Endodermal cell (in vitro differentiated cells): ENCODE results near the gene CCDC28B. TPM values are rescaled to one million over a fixed set of nuclear protein-coding genes. Genes with fewer than 3 reads are reported as not detected.

Experiments
- DNase-seq: peaks from one replicate; pipeline ENCODE4 v3.0.0-alpha.2; 2017
- H3K27ac ChIP-seq: 2 replicates; pipeline ENCODE4 v1.5.1; 2013; ENCODE audit warnings: mild to moderate bottlenecking, low read depth, low read length, moderate library complexity
- H3K27me3 ChIP-seq: 2 replicates; pipeline ENCODE4 v1.6.1; 2013; ENCODE audit warnings: mild to moderate bottlenecking, low read length, moderate library complexity; ENCODE audit not compliant: insufficient read depth, control insufficient read depth, poor library complexity, severe bottlenecking
- H3K36me3 ChIP-seq: 2 replicates; pipeline ENCODE4 v1.7.0; 2013; ENCODE audit warnings: mild to moderate bottlenecking, low read length, moderate library complexity; ENCODE audit not compliant: control insufficient read depth, insufficient read depth
- H3K4me1 ChIP-seq: one replicate; pipeline ENCODE4 v1.7.0; 2013; ENCODE audit warnings: low read length; ENCODE audit not compliant: control insufficient read depth, insufficient read depth
- H3K4me3 ChIP-seq: 2 replicates; pipeline ENCODE4 v1.5.1; 2013; ENCODE audit warnings: mild to moderate bottlenecking, low read length, moderate library complexity
- H3K9ac ChIP-seq: 2 replicates; pipeline ENCODE4 v1.6.1; 2013; ENCODE audit warnings: mild to moderate bottlenecking, low read length, moderate library complexity; ENCODE audit not compliant: poor library complexity, severe bottlenecking; ENCODE audit errors: extremely low read depth
- H3K9me3 ChIP-seq: 2 replicates; pipeline ENCODE4 v1.6.1; 2013; ENCODE audit warnings: mild to moderate bottlenecking, low read length, moderate library complexity; ENCODE audit not compliant: control insufficient read depth
- H3K27ac Mint-ChIP-seq: 2 replicates; pipeline ENCODE4 v1.8.0; 2020; ENCODE audit warnings: mixed read lengths
- H3K27me3 Mint-ChIP-seq: 2 replicates; pipeline ENCODE4 v1.8.0; 2021; ENCODE audit warnings: mild to moderate bottlenecking, mixed read lengths; ENCODE audit not compliant: insufficient read depth
- H3K36me3 Mint-ChIP-seq: 2 replicates; pipeline ENCODE4 v1.8.0; 2020; ENCODE audit warnings: low read depth, mixed read lengths
- H3K4me1 Mint-ChIP-seq: 2 replicates; pipeline ENCODE4 v1.8.0; 2020; ENCODE audit warnings: mixed read lengths
- H3K4me3 Mint-ChIP-seq: 2 replicates; pipeline ENCODE4 v1.8.0; 2020; ENCODE audit warnings: mild to moderate bottlenecking, moderate library complexity, mixed read lengths
- H3K9me3 Mint-ChIP-seq: 2 replicates; pipeline ENCODE4 v1.8.0; 2020; ENCODE audit warnings: mild to moderate bottlenecking, mixed read lengths
- WGBS, 2 experiments: methylation state at CpG; one replicate each; pipeline versions ENCODE4 v1.1.5 to v1.1.7; 2013; ENCODE audit warnings: missing lambda C conversion rate in 2 of 2, mixed read lengths in 1 of 2; ENCODE audit not compliant: insufficient coverage in 1 of 2, insufficient read length in 1 of 2; 5-methylcytosine and 5-hydroxymethylcytosine counted together
- total RNA-seq, 2 donors: library from RNA; stranded (reverse); fragmentation: NEBNext Ultra II Directional in 1 of 2; extraction: Animal tissue kit (Norgen Biotek cat#: 25700) in 1 of 2; gene quantifications; 2 replicates in 1 of 2; 3 replicates in 1 of 2; pipeline ENCODE4 v1.2.1, GENCODE V29; 2021
- TF ChIP-seq, protein P1 (sequence below): fragments of 200-600 bp; sonication (generic); conservative IDR thresholded peaks from 2 replicates; pipeline ENCODE4 v1.5.0; 2021; ENCODE audit warnings: antibody characterized with exemption, mild to moderate bottlenecking

The CCDC28B gene
- total RNA-seq, 2 donors from 2014 or later, result 9.2 to 11.1 TPM

DNA sequence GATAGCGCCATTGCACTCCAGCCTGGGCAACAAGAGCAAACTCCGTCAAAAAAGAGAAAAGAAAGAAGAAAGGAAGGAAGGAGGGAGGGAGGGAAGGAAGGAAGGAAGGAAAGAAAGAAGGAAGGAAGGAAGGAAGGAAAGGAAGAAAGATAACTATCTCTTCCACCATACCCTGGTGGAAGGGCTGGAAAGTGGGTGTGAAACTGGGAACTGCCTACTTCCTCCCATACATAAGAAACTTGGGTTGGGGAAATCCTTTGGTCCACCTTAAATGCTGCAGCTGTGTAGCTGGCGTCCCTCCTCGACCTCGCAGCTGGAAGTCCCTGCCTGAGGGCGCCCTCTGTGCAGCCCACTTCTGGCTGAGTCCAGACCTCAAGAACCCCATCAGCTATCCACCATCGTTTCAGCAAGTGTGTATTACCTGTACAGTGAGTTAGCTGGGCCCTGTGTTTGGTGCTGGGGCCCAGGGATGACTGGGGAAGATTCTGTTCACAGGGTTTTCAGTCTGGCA, 42.0 kb downstream of the CCDC28B start:
- DNase-seq, result peak; percentile 60
- WGBS, 2 experiments, result 61 to 63% methylated on average over 6 to 7 of the region's 7 CpGs
- no peaks in the 10 kb centered on the region for H3K36me3 Mint-ChIP-seq

DNA sequence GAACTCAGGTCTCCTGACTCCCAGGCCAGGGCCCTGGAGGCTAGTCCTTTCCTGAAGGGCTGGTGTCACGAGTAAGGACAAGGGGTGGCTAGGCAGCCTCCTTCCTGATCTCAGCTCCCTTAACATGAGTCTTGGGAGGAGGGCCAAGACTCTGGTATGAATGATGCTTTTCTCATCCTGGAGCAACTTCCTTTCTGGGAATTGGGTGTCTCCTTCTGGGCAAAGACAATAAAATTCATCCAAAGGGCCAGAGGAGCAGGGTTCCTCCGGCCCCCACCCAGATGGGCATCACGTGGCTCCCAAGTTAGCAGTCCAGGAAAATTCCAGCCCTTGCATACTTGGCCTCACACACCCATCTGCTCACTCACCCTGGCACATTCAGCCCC, 46.5 kb downstream of the CCDC28B start, which contains the start of gene FAM167B:
FAM167B (plus strand) TSS at position 335 of the 386 bp plus-strand sequence. CDS start 200 bp downstream, outside the sequence.
- H3K27ac Mint-ChIP-seq, result no peak within 1 kb of the TSS
- peaks cover 8% of the 10 kb centered on the region for H3K27me3 Mint-ChIP-seq
- H3K9me3 ChIP-seq, result no peaks in the 10 kb centered on the region
- no peaks in the 10 kb centered on the region for H3K9me3 Mint-ChIP-seq
- no peaks in the 10 kb centered on the region for H3K4me1 ChIP-seq
- no peaks in the 10 kb centered on the region for H3K27me3 ChIP-seq
- no peak for DNase-seq
- no peak within 1 kb of the TSS for H3K27ac ChIP-seq
- H3K4me3 ChIP-seq, result no peak within 1 kb of the TSS
- TF ChIP-seq, protein P1, sequence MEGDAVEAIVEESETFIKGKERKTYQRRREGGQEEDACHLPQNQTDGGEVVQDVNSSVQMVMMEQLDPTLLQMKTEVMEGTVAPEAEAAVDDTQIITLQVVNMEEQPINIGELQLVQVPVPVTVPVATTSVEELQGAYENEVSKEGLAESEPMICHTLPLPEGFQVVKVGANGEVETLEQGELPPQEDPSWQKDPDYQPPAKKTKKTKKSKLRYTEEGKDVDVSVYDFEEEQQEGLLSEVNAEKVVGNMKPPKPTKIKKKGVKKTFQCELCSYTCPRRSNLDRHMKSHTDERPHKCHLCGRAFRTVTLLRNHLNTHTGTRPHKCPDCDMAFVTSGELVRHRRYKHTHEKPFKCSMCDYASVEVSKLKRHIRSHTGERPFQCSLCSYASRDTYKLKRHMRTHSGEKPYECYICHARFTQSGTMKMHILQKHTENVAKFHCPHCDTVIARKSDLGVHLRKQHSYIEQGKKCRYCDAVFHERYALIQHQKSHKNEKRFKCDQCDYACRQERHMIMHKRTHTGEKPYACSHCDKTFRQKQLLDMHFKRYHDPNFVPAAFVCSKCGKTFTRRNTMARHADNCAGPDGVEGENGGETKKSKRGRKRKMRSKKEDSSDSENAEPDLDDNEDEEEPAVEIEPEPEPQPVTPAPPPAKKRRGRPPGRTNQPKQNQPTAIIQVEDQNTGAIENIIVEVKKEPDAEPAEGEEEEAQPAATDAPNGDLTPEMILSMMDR, result no peak
- WGBS, 2 experiments, result 90% methylated on average over 3 of the region's 3 CpGs; no CpG with 5 or more reads in 1 of the 2 experiments
- H3K36me3 ChIP-seq, result no peaks in the 10 kb centered on the region
- H3K4me1 Mint-ChIP-seq, result peaks cover 7% of the 10 kb centered on the region
- no peak within 1 kb of the TSS for H3K4me3 Mint-ChIP-seq
- H3K9ac ChIP-seq, result no peak within 1 kb of the TSS
- H3K36me3 Mint-ChIP-seq, result no peaks in the 10 kb centered on the region

More for the DNA sequence above, 42.0 kb downstream of the CCDC28B start:
- Histone ChIP-seq H3K36me3 (no peaks in the 10 kb centered on the region), H3K4me1 (no peaks in the 10 kb centered on the region), H3K27ac (no peak overlapping the region), H3K27me3 (no peaks in the 10 kb centered on the region), H3K9me3 (no peaks in the 10 kb centered on the region), H3K4me3 (no peak overlapping the region), H3K9ac (no peak overlapping the region)
- Mint-ChIP-seq H3K4me1 (peaks cover 12% of the 10 kb centered on the region), H3K27ac (no peak overlapping the region), H3K27me3 (peaks cover 19% of the 10 kb centered on the region), H3K9me3 (no peaks in the 10 kb centered on the region), H3K4me3 (peak overlapping the region; percentile 7)
- TF ChIP-seq, protein P1, result no peak

DNA sequence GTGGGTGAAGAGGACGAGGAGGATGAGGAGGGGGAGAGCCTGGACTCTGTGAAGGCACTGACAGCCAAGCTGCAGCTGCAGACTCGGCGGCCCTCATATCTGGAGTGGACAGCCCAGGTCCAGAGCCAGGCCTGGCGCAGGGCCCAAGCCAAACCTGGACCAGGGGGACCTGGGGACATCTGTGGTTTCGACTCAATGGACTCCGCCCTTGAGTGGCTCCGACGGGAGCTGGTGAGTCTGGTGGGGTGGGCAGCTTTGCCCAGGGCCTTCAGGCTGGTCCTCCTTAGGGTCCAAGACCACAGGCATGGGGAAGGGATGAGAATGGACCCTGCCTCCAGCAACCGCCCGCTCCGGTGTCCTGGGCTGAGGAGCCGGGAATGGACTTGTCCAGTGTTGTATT, 47.1 kb downstream of the CCDC28B start:
- H3K36me3 ChIP-seq, result no peaks in the 10 kb centered on the region
- no peak overlapping the region for H3K9ac ChIP-seq
- Mint-ChIP-seq H3K27ac (no peak overlapping the region), H3K4me3 (no peak overlapping the region), H3K36me3 (no peaks in the 10 kb centered on the region), H3K27me3 (peaks cover 4% of the 10 kb centered on the region), H3K4me1 (peaks cover 7% of the 10 kb centered on the region), H3K9me3 (no peaks in the 10 kb centered on the region)
- 92 to 100% methylated on average over 4 to 12 of the region's 12 CpGs for WGBS, 2 experiments
- H3K27me3 ChIP-seq, result no peaks in the 10 kb centered on the region
- H3K4me3 ChIP-seq, result no peak overlapping the region
- H3K9me3 ChIP-seq, result no peaks in the 10 kb centered on the region
- no peaks in the 10 kb centered on the region for H3K4me1 ChIP-seq
- DNase-seq, result no peak
- no peak overlapping the region for H3K27ac ChIP-seq
- TF ChIP-seq, protein P1, result no peak
